Measurements from ENCODE around the gene JMJD1C.

- TF ChIP-seq EZH2phosphoT487 (IDR thresholded peaks at IDR 0.05) (no peak), CTCF (IDR thresholded peaks at IDR 0.05) (no peak)
These were observed 52.3 kb downstream of the JMJD1C start for GRCh38 chr10:63413429-63413828.
